Fibroblast of mammary gland (primary cell): ENCODE data around the gene ZNF804A.

ENCODE experiments used
- DNase-seq: peaks from one replicate; pipeline ENCODE4 v3.0.0-alpha.2; 2010; ENCODE audit warnings: low read depth
- H3K4me3 ChIP-seq: 2 replicates; pipeline ENCODE4 v1.5.1; 2011; ENCODE audit warnings: low read depth, mild to moderate bottlenecking, low read length, moderate library complexity; ENCODE audit not compliant: control insufficient read depth
- TF ChIP-seq, protein P1 (sequence below): conservative IDR thresholded peaks from 2 replicates; pipeline ENCODE4 v1.5.1; 2011; ENCODE audit warnings: low read depth, low read length, inconsistent platforms; ENCODE audit not compliant: control insufficient read depth, insufficient read depth

ZNF804A gene

DNA sequence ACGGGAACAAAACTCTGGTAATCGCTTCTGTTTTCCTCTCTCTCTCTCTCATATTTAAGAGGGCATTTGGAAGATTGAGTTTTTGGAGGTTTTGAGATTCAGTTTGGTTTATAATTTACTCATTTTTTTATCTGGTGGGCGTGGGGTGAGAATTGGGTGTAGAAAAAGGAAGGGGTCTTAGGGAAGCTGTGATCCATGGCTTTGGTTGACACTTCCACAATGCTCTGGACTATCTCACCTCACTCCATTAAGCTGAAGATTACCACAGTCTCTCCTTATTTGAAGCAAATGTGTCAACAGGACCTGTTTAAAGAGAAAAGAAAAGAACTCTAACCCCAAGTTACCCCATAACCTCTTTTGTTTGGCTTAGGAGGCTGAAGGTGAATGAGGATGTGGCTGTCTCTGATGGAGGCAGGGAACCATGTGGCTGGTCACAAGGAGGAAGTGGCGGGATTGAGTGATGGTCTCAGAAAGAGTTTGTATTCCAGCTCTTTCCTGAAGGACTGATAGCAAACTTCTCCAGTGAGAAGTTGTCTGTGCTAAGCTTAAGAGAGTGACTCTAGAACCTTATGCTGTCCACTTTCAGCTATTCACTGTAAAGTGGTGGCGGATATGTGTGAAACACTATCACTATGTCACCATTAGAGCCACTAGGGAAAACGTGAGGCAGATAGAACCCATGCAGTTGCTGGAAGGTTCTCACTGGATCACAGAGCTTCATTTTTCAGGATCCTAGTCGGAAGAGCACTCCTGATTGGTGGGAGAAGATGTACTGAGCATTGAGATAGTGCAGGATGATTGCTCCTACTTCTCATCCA, 934 bp downstream of the ZNF804A start:
- peak overlapping the region; percentile 54 for H3K4me3 ChIP-seq
- TF ChIP-seq, protein P1, sequence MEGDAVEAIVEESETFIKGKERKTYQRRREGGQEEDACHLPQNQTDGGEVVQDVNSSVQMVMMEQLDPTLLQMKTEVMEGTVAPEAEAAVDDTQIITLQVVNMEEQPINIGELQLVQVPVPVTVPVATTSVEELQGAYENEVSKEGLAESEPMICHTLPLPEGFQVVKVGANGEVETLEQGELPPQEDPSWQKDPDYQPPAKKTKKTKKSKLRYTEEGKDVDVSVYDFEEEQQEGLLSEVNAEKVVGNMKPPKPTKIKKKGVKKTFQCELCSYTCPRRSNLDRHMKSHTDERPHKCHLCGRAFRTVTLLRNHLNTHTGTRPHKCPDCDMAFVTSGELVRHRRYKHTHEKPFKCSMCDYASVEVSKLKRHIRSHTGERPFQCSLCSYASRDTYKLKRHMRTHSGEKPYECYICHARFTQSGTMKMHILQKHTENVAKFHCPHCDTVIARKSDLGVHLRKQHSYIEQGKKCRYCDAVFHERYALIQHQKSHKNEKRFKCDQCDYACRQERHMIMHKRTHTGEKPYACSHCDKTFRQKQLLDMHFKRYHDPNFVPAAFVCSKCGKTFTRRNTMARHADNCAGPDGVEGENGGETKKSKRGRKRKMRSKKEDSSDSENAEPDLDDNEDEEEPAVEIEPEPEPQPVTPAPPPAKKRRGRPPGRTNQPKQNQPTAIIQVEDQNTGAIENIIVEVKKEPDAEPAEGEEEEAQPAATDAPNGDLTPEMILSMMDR: no peak
- DNase-seq: peak; percentile 8

DNA sequence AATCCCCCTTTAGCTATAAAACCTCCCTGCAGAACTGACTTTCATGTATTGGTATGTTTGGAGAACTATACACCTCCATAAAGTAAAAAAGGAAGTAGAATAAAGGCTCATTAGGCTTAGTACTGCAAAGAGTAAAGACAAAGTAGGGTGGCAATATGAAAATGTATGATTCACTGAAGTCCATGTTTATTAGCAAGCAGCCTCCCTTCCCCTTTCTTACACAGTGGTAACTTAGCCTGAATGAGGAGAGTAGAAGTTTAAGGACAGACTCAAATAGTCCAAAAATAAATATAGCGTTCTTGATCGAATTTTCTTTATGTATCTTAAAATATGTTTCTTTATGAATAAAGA, 1.5 kb downstream of the ZNF804A start:
- DNase-seq: peak; percentile 12
- TF ChIP-seq, protein P1: no peak
- H3K4me3 ChIP-seq: no peak overlapping the region

DNA sequence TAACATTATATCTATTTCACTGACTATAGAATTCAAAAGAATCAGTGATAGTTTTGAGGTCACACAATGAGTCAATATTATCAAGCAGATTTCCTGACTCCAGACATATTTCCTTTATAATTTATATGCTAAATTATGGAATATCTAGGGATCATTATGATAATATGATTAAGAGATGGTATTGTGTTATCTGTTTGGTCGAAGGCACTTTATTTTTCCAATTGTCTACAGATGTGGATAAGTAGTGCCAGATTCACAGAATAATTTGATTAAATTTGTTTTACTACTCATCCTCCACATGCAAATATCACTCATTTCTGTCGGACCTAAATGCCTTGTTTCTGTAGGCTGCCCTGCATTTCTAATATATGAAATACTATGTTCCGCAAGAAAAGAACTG, 4.4 kb downstream of the ZNF804A start:
- TF ChIP-seq, protein P1: no peak
- H3K4me3 ChIP-seq: no peak overlapping the region
- no peak for DNase-seq

DNA sequence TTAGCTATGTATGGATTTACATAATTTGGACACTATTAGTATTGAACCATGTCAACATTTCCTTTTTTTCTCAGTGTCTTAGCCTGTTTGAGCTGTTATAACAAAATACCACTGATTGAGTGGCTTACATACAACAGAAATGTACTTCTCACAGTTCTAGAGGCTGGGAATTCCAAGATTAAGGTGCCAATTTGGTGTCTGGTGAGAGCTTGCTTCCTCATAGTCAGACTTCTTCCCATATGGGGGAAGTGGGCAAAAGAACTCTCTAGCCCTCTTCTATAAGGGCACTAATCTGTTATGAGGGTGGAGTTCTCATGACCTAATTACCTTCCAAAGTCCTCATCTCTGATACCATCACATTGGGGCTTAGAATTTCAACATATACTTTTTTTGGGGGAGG, 12.6 kb downstream of the ZNF804A start:
- no peak for DNase-seq
- no peak overlapping the region for H3K4me3 ChIP-seq
- TF ChIP-seq, protein P1: no peak

DNA sequence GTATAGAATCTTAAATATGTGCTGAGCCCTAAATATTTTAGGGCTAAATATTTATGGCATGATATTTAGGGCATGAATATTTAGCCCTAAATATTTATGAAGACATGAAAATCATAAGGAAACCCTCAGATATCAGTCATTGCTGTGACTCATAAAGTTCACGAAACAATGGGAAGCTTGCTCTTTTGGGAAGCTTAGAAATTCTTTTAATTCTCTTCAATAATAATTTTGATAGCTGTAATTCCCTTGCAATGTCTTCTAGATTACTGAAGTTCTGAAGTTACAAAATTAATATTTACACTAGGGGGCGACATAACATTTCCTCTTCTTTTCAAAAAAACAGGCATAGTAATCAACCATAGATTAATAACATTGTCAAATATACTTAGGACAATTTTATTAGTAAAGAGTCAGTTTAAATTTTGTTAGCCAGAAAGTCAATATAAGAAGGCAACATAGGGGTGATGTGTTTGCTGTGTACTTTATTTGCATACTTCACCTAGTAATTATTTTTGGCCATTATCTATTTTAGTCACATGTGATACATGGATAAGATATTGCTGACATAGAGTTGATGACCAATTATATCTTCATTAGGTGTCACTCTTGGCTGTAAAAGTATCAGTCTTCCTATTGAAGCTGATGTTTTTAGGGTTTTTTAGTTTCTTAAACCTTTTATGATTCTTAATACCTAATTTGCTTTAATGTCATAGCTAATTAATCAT, 13.2 kb downstream of the ZNF804A start:
- TF ChIP-seq, protein P1: peak; percentile 40
- DNase-seq: peak; percentile 40

DNA sequence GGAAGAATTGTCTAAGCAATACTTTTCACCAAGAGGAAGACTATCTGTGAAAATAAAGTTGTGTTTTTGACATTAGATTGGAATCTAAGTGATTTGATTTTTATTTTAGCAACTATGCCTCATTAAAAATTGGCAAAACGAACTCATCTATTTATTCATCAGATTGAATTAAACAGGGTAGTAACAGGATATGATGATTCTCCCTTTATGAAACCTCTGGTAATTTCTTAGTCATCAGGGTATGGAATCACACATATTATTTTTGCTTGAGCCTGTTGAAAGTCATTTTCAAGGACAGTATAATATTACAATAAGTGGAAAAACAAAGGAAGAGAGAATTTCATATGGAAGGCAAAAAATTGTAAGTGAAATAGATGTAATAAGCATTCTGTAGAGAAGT, 22.0 kb downstream of the ZNF804A start:
- TF ChIP-seq, protein P1: no peak
- DNase-seq: no peak
- no peak overlapping the region for H3K4me3 ChIP-seq

More for the DNA sequence above, 13.2 kb downstream of the ZNF804A start:
- H3K4me3 ChIP-seq: no peak overlapping the region
